GM21737 (cell line): Measurements from ENCODE around the gene DDX10.
A peak's percentile ranks its signal among the peaks of the same experiment; 100 is the strongest.

Experiments
- ATAC-seq: cut with Tn5 transposase; IDR thresholded peaks from one replicate; pipeline ENCODE4 v1.9.1; 2021; ENCODE audit warnings: mild to moderate bottlenecking, moderate library complexity; ENCODE audit not compliant: unreplicated experiment

Gene DDX10

DNA sequence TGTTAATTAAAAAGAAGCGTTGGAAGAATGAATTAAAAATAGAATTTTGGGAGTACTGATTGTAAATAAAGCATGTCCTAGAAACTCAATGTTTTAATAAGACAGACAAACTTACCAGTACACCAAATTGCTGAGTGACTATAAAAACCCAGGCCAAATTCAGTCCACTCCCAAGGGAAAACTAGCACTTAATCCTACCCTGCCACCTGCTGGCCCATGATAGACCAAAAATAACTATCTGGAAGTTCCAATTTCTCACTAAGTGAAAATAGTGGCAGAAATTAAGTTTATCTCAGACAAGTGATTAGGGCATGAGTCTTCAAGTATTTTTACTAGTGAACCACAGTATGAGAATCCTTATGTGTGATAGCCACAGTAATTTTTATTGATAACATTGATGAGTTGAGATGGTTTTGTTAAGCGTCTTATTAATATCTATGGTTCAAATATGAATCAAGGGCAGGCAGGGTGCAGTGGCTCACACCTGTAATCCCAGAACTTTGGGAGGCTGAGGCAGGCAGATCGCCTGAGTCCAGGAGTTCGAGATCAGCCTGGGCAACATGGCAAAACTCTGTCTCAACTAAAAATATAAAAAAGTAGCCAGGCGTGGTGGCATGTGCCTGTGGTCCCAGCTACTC lies 9.8 kb upstream of the DDX10 start:
- ATAC-seq: no peak

DNA sequence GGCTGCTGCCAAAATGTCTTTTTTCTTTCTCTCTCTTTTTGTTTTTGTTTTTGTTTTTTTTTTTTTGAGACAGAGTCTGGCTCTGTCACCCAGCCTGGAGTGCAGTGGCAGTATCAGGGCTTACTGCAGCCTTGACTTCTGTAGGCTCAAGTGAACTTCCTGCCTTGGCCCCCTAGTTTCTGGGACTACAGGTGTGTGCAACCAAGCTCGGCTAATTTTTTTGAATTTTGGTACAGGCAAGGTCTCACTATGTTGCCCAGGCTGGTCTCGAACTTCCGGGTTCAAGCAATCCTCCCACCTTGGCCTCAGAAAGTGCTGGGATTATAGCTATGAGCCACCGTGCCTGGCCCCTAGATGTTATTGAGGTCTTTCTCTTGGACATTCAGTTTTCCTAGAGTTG lies 2.2 kb upstream of the DDX10 start:
- peak; percentile 36 for ATAC-seq

GRCh38 chr11:108663154-108663877 lies 1.6 kb upstream of the DDX10 start:
- peak; percentile 48 for ATAC-seq

- no peak for ATAC-seq
These were observed 1.5 kb downstream of the DDX10 start for GRCh38 chr11:108666373-108666772.

DNA sequence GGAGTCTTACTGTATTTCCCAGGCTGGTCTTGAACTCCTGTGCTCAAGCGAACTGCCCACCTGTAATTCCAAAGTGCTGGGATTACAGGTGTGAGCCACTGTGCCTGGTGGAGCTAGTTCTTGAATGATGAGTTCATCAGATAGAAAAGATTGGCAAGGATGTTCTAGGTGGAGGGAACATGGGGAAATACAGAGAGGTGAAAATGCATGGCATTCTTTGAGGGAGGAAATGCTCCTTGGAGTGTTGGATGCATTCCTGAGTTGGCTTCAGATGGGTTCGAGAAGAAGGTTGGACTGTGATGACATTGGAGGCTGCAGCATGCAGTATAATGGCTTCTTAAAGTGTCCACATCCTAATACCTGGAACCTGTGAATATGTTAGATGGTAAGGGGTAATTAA lies 4.4 kb downstream of the DDX10 start:
- ATAC-seq: no peak

- no peak for ATAC-seq
These were observed 4.8 kb downstream of the DDX10 start for GRCh38 chr11:108669711-108670110.

DNA sequence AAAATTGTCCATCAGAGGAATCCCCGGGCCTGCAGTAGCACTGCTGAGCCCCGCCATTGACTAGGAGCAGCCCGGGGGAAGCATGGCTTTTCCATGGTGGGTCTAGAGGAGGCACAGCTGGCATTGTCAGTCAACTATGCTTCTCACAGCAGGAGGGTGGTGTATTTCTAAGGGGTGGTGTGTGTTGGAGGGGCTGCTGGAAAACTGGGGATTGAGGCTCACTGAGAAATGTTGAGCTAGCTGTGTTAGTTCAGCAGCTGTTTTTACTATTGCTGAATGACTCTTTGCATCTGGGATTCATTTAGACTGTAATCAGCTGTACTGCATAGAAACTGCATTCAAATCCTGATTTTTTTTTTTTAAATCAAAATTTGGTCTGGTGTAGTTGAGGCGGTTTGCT lies 5.6 kb downstream of the DDX10 start:
- ATAC-seq: no peak

GRCh38 chr11:108672113-108672512 lies 7.2 kb downstream of the DDX10 start:
- ATAC-seq: no peak

DNA sequence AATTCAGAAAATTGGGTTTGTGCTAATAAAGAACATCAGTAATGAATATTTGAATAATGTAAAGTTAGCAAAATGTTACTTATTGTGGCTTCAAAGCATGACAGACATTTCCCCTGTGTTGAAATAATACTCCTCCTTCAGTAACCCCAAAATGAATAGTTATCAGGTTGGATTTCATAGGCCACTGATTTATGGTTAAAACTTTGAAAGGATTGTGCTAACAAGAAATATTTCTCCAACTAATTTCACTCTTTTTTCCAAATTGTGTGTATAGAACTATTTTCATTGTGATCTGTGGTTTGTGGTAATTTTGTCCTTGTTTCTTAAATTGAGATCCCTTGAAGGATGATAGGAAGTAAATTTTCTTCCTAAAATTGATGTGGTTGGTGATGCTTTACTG lies 7.9 kb downstream of the DDX10 start:
- no peak for ATAC-seq

GRCh38 chr11:108679045-108679444 lies 14.2 kb downstream of the DDX10 start:
- no peak for ATAC-seq

DNA sequence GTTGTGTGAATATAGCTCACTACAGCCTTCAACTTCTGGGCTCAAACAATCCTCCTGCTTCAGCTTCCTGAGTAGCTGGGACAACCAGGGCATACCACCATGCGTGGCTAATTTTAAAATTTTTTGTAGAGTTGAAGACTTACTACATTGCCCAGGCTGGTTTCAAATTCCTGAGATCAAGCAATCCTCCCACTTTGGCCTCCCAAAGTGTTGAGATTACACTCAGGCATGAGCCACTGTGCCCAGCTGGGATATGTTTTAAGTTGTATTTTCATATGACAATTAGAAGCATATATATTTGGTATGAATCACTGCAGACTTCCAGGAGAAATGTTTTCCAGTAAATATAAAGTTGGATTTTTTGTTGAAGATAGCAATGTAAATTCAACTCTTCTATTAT lies 15.4 kb downstream of the DDX10 start:
- ATAC-seq: no peak

GRCh38 chr11:108685419-108686130 lies 20.7 kb downstream of the DDX10 start:
- no peak for ATAC-seq

- no peak for ATAC-seq
These were observed 29.0 kb downstream of the DDX10 start for GRCh38 chr11:108693852-108694251.

DNA sequence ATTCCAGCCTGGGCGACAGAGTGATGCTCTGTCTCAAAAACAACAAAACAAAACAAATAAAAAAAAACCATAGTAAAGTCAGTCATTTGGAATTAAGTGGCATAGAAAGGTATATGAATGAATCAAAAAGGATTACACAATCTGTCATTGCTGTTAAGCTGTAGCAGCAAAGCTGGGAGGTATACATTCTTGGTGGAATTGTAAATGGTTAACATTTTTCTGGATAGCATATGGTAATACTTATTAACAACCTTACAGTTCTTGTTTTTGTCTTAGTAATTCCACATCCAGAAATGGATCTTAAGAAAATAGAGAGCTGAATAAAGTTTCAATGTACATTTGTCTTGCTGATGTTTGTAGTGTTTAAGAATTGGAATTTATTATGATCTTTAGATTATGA lies 30.0 kb downstream of the DDX10 start:
- ATAC-seq: no peak

GRCh38 chr11:108697872-108698473 lies 33.1 kb downstream of the DDX10 start:
- peak; percentile 69 for ATAC-seq

DNA sequence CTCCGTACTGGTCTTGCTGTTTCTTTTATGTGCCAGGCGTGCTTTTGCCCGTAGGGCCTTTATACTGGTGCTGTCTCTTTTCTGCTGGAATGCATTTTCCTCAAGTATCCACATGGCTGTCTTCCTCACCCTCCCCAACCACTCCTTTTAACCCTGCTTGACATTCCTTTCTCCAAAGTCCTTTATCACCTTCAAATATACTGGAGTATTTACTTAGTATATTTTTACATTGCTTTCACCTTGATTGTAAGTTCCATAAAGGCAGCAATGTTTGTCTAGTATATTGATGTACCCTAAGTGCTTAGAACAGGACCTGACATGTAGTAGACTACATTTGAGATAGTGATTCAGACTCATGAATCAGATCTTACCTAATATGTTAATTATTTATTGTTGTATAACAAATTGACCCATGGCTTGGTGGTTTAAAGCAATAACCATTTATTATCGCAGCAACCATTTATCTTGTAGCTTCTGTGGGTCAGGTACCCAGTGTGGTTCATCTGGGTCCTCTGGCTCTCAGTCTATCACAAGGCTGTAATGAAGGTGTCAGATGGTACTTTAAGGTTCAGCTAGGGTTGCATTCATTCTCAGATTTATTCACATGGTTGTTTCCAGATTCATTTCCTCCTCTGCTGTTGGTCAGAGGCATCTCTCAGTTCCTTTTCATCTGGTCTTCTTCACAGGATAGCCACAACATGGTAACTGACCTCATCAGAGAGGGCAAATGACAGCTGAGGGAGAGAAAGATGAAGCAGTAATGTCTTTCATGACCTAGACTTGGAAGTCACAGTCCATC lies 34.2 kb downstream of the DDX10 start:
- ATAC-seq: peak; percentile 57

DNA sequence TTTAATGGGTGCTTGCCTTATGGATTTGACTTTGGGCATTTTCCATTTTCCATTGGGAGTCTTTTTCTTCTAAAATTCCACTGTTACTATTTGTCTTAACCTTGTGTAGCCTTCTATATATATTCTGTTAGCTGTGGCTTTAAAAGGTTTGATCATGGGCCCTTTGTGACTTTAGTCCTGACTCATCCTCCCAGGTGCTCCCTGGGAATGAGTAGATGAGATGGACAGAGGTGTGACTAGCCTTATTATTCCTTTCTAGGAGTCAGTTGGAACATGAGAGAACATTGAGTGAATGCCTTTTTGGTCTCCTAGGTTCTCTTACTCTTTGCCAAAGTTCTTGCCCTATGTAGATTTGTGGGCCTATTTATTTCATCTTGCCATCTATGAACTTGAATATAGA lies 39.0 kb downstream of the DDX10 start:
- no peak for ATAC-seq

DNA sequence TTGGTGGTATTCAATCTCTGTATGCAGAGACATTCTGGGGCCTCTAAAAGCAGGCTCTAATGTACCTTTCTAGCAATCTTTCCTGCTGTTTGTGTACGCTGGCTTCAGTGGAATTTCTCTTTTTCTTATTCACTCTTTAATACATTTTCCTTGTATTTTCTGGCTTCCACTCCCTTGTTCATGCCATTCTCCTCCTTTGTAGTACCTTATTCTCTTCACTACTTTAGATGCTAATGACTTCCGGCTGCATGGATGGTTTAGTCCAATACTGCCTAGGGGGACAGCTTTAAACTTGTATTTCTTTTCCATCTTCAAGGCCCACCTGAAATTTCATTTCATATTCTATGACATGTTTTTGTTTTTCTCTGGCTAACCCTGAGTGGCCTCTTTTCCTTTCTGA lies 40.2 kb downstream of the DDX10 start:
- no peak for ATAC-seq

GRCh38 chr11:108708173-108708572 lies 43.3 kb downstream of the DDX10 start:
- no peak for ATAC-seq

DNA sequence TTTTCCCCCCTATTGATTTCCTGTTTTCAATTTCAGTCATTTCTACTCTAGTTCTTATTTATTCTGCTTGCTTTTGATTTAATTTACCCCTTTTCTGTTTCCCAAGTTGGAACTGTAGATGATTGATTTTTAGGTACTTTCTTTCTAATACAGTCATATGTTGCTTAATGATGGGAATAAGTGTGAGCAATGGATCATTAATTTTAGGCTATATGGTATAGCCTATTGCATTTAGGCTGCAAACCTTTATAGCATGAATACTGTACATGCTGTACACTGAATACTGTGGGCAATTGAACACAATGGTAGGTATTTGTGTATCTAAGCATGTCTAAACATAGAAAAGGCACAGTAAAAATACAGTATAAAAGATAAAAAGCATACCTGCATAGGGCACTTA lies 44.9 kb downstream of the DDX10 start:
- no peak for ATAC-seq
